Adrenal gland (tissue), 5 donors: Measurements from ENCODE around the gene DTL.

Experiments
- POLR2A ChIP-seq, 2 donors: fragments of 450-650 bp; IDR thresholded peaks; one replicate each; pipeline ENCODE4 v1.6.1; 2017; ENCODE audit warnings: antibody characterized with exemption in 2 of 2, mild to moderate bottlenecking in 2 of 2, moderate library complexity in 1 of 2
- TF ChIP-seq, protein P1 (sequence below), 6 experiments: fragments of 450-650 bp in 4 of 6; fragments of 200-600 bp in 2 of 6; sonication (generic) in 1 of 6; IDR thresholded peaks; 1 replicate in 5 of 6; 2 replicates in 1 of 6; pipeline versions ENCODE4 v1.5.1 to v1.8.0; 2016 to 2021; ENCODE audit warnings: antibody characterized with exemption in 6 of 6, mild to moderate bottlenecking in 2 of 6, moderate library complexity in 1 of 6
- donor health status: DM: no; HTN: no; CAD: no.

DNA sequence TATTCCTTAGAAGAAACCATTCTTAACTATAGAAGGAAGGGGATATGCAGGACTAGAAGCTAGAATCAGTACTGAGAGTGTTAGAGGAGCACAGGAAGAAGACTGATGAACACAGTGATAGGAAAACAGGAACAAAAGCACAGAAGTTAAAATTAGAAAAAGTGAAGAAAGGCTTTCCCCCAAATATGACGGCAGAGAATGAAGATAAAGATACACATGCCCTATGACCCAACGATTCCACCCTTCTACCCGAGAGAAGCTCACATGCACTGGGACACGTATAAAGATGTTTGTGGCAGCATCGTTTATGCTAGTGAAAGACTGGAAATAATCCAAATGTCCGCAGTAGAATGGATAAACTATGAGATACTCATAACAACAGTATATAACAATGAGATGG lies 74.2 kb downstream of the DTL start:
- TF ChIP-seq, protein P1, sequence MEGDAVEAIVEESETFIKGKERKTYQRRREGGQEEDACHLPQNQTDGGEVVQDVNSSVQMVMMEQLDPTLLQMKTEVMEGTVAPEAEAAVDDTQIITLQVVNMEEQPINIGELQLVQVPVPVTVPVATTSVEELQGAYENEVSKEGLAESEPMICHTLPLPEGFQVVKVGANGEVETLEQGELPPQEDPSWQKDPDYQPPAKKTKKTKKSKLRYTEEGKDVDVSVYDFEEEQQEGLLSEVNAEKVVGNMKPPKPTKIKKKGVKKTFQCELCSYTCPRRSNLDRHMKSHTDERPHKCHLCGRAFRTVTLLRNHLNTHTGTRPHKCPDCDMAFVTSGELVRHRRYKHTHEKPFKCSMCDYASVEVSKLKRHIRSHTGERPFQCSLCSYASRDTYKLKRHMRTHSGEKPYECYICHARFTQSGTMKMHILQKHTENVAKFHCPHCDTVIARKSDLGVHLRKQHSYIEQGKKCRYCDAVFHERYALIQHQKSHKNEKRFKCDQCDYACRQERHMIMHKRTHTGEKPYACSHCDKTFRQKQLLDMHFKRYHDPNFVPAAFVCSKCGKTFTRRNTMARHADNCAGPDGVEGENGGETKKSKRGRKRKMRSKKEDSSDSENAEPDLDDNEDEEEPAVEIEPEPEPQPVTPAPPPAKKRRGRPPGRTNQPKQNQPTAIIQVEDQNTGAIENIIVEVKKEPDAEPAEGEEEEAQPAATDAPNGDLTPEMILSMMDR (IDR thresholded peaks at IDR 0.05): no peak
- no peak for TF ChIP-seq POLR2A (IDR thresholded peaks at IDR 0.05)
